OCI-LY3 (cell line): ENCODE measurements around the gene CD248.

Source experiments
- CTCF ChIP-seq: fragments of 200-600, 300-600 bp; sonication (generic); IDR thresholded peaks from 2 replicates; pipeline ENCODE4 v1.5.1; 2014; ENCODE audit warnings: antibody characterized with exemption, low read length, low read depth
- EZH2phosphoT487 ChIP-seq: fragments of 200-600 bp; shearing (Covaris generic); IDR thresholded peaks from 2 replicates; pipeline ENCODE4 v1.6.1; 2018; ENCODE audit warnings: antibody characterized with exemption, mixed run types, low read depth

- no peak for TF ChIP-seq CTCF
- TF ChIP-seq EZH2phosphoT487, result no peak
Measured at GRCh38 chr11:66279092-66279734, 37.6 kb downstream of the CD248 start.
